Rectal smooth muscle tissue (tissue), 1 donor: ENCODE data around the gene ATP5PO.

Source experiments
- H3K27ac ChIP-seq: one replicate; pipeline ENCODE4 v1.7.0; 2013; ENCODE audit warnings: low read depth, low read length, inconsistent platforms
- H3K27me3 ChIP-seq: one replicate; pipeline ENCODE4 v1.7.0; 2013; ENCODE audit warnings: low read length; ENCODE audit not compliant: control insufficient read depth, insufficient read depth
- H3K36me3 ChIP-seq: one replicate; pipeline ENCODE4 v1.7.0; 2013; ENCODE audit warnings: low read length; ENCODE audit not compliant: control insufficient read depth, insufficient read depth
- H3K4me1 ChIP-seq: one replicate; pipeline ENCODE4 v1.7.0; 2013; ENCODE audit warnings: low read length; ENCODE audit not compliant: control insufficient read depth, insufficient read depth
- H3K4me3 ChIP-seq: one replicate; pipeline ENCODE4 v1.7.0; 2013; ENCODE audit warnings: low read length
- H3K9ac ChIP-seq: one replicate; pipeline ENCODE4 v1.7.0; 2013; ENCODE audit warnings: low read length

Gene ATP5PO

DNA sequence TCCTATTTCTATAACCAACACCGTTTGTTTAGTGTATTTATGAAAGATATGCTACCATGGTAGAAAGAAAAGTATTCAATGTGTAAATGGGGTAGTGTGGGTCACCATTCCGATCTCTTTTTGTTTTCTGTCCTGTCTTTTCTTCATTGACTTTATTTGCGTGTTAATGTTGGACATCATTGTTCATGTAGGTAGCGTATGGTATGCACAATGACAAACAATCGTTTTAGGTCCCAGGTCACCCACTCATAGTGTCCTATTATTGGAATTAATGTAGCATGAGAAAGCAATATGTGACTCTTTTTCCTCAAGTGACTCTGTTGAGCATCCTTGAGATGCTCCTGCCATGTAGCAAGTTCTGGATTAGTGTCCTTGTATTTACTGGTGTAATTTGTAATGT is 25.4 kb downstream of the ATP5PO start:
- no peaks in the 10 kb centered on the region for H3K27me3 ChIP-seq
- no peak overlapping the region for H3K9ac ChIP-seq
- no peaks in the 10 kb centered on the region for H3K36me3 ChIP-seq
- H3K27ac ChIP-seq: no peak overlapping the region
- no peak overlapping the region for H3K4me3 ChIP-seq
- peaks cover 2% of the 10 kb centered on the region for H3K4me1 ChIP-seq

DNA sequence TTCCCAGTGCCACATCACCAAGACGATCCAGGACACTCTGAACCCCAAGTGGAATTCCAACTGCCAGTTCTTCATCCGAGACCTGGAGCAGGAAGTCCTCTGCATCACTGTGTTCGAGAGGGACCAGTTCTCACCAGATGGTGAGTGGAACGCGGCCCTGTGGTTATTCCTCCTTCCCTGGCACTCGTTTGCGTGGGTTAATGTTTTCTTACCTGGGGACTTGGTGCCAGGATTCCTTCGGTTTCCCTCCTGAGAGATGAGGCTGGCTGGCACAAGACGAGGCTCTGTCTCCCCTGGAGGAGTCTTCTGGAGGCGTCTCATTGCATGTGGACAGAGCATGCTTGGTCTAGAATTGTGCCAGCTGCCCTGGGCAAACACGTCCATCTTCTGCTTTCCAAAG is 29.3 kb downstream of the ATP5PO start:
- no peak overlapping the region for H3K4me3 ChIP-seq

DNA sequence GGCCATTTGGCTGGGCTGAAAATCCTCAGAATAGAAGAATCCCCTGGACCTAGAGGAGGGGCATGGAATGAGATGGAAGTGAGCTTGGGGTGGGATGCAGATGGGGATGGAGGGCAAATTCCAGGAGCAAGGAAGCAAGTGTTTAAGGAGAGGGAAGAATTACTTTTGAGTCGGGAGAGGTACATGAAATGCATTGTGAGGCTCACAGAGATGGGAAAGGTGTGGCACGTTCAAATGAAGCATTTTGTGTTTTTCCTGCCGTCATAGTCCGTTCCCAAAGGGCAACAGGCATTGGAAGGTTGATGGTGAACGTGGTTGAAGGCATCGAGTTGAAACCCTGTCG is 30.5 kb downstream of the ATP5PO start:
- H3K4me1 ChIP-seq: no peaks in the 10 kb centered on the region
- no peak overlapping the region for H3K9ac ChIP-seq
- H3K27me3 ChIP-seq: no peaks in the 10 kb centered on the region
- H3K4me3 ChIP-seq: no peak overlapping the region
- no peak overlapping the region for H3K27ac ChIP-seq
- no peaks in the 10 kb centered on the region for H3K36me3 ChIP-seq

More for the DNA sequence above, 29.3 kb downstream of the ATP5PO start:
- H3K4me1 ChIP-seq: no peaks in the 10 kb centered on the region
- H3K36me3 ChIP-seq: no peaks in the 10 kb centered on the region
- no peak overlapping the region for H3K27ac ChIP-seq
- no peak overlapping the region for H3K9ac ChIP-seq
- H3K27me3 ChIP-seq: no peaks in the 10 kb centered on the region

DNA sequence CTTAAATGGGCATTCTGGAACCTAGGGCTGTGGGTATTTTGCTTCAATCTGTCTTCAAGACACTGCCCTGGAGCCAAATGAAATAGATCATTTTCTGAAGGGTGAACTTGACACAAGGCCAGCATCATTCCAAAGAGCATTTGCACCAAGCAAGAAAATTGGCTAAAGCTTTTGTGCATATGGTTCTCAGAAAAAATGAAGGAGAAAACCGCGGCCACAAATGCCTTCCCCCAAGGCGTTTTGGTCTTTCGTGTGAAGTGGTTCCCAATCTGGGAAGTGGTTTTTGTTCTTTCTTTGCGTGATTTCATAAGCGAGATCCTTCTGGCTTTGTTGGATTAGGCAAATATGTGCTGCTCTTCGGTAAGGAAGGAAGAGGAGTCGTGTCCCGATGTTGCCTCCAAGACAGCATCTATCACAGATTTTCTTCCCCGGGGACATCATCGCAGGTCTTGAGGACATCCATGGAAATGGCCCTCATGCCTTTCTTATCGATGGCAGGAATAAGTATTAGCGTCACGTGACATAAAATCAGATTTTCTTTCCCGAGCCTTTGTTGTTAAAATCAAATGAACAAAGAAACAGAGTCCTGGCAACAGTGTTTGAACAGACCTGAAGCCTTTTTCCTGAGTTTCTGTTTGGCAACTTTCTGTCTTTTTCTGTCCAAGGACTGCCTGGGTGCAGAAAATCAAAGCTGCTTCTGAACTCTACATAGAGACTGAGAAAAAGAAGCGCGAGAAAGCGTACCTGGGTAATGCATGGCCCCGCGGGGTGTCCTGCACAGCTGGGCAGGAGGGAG is 31.0 kb downstream of the ATP5PO start:
- Histone ChIP-seq H3K36me3 (no peaks in the 10 kb centered on the region), H3K27ac (no peak overlapping the region), H3K4me3 (no peak overlapping the region), H3K4me1 (no peaks in the 10 kb centered on the region), H3K27me3 (no peaks in the 10 kb centered on the region), H3K9ac (no peak overlapping the region)

DNA sequence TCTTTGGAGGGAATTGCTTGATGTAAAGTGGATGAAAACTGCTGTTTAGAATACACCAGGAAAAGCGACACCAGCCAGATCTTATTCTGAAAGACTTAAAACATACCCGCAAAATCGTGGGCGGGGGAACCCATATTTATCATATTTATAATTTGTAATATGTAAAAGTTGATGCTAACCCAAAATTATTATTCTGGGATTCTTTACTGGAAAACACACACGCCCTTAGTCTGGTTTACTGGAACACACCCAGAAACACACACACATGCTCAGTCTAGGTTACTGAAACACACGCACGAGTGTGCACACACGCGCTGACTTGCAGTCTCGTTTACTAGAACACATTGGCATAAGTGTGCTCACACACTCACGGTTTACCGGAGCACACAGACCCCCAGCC is 32.5 kb downstream of the ATP5PO start:
- H3K4me3 ChIP-seq: no peak overlapping the region
- no peaks in the 10 kb centered on the region for H3K4me1 ChIP-seq
- H3K27ac ChIP-seq: no peak overlapping the region
- no peaks in the 10 kb centered on the region for H3K36me3 ChIP-seq
- H3K9ac ChIP-seq: no peak overlapping the region
- H3K27me3 ChIP-seq: no peaks in the 10 kb centered on the region

DNA sequence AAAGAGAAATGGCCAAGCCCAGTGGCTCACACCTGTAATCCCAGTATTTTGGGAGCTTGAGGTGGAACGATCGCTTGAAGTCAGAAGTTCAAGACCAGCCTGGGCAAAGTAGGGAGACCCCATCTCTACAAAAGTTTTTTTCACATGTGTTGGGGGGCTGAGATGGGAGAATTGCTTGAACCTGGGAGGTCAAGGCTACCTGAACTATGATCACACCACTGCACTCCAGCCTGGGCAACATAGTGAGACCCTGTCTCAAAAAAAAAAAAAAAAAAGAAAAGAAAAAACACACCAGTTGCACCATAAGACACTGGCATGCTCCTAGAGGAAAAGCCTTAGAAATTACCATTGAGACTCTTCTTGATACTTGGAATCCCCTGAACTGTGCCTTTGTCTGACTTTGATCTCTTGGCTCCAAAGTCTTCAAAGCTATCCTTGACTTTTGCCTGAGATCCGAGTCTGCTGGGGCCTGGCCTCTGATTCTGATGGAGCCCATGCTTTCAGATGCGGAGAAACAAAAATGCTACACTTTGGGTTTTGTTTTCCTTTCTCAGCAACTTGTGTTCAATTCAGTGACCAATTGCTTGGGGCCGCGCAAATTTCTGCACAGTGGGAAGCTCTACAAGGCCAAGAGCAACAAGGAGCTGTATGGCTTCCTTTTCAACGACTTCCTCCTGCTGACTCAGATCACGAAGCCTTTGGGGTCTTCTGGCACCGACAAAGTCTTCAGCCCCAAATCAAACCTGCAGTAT is 33.7 kb downstream of the ATP5PO start:
- no peak overlapping the region for H3K9ac ChIP-seq
- no peak overlapping the region for H3K27ac ChIP-seq
- no peaks in the 10 kb centered on the region for H3K36me3 ChIP-seq
- no peaks in the 10 kb centered on the region for H3K4me1 ChIP-seq
- H3K27me3 ChIP-seq: no peaks in the 10 kb centered on the region
- H3K4me3 ChIP-seq: no peak overlapping the region

DNA sequence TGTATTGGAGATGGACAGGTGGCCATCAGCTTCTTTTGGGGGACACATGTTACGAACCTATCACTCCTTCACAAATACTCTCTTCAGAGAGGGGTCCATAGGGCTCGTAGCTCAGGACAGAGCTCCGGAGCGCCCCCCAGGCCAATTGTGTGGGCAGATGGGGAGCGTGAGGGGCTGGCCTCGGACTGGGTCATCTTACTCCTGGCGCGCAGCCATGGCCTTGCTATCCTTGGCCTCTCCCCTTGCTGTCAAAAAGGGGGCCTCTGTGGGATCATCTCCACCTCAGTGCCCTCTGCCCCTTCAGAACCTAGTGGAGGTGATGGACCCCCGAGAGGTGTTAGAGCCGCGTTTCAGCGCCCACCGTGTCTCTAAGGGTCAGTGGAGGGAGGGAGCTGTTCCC is 35.0 kb downstream of the ATP5PO start:
- Histone ChIP-seq H3K27me3 (no peaks in the 10 kb centered on the region), H3K4me1 (no peaks in the 10 kb centered on the region), H3K27ac (no peak overlapping the region), H3K36me3 (no peaks in the 10 kb centered on the region), H3K9ac (no peak overlapping the region), H3K4me3 (no peak overlapping the region)

DNA sequence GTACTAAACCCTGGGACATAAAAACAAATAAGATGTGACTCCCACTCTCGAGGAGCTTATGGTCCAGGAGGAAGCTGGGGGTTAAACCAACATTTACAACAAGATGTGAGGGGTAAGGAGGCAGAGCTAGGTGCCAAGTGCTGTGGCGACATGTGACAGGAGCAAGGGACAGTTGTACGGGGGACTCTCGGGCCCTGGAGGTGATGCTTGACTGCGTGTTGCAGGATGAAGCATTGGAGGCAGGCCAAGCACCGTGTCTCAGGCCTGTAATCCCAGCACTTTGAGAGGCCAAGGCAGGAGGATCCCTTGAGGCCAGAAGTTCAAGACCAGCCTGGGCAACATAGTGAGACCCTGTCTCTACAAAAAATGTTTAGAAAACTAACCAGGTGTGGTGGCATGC is 36.8 kb downstream of the ATP5PO start:
- Histone ChIP-seq H3K27ac (no peak overlapping the region), H3K27me3 (no peaks in the 10 kb centered on the region), H3K36me3 (no peaks in the 10 kb centered on the region), H3K4me3 (no peak overlapping the region), H3K9ac (no peak overlapping the region), H3K4me1 (no peaks in the 10 kb centered on the region)

DNA sequence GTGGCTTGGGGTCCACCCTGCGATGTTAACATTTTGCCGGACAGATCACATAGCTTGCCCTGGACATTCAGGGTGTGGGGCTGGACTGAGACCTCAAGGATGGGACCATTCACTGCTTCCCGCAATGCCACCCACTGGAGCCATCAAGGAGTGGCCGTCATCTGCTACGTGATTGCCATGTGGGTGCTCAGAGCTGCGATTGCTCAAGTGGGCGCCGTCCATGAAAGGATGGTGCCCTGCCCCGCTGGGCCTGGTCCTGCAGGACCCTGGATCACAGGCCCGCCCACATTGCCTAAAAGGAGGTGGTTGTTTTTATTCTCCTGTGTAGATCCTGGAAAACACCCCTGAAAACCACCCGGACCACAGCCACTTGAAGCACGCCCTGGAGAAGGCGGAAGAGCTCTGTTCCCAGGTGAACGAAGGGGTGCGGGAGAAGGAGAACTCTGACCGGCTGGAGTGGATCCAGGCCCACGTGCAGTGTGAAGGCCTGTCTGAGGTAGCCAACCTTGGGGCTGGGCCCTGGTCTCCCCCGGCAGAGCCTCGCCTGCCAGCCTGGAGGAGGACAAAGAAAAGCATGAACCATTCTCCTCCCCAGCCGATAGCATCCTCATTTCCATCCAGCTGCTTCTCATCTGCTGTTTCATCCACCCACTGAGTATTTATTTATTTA is 40.4 kb downstream of the ATP5PO start:
- Histone ChIP-seq H3K4me3 (no peak overlapping the region), H3K27ac (no peak overlapping the region), H3K4me1 (no peaks in the 10 kb centered on the region), H3K36me3 (no peaks in the 10 kb centered on the region), H3K9ac (no peak overlapping the region), H3K27me3 (no peaks in the 10 kb centered on the region)

DNA sequence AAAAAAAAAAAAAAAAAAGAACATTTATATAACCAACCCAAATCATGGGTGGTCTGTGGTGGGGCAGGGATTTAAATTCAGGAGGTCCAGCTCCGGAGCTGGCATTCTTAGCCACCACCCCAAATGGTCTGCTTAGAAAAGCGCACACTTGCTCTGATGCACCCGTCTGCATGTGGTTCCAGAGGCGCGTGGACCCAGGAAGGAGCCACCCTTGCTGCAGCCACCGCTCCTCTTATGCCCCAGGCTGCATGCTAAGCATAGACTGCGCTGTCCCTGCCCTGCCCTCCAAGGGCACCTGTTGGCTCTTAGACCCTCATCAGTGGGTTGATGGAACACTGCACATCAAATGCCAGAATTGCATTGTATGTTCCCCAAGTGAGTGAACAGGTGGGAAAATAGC is 41.4 kb downstream of the ATP5PO start:
- Histone ChIP-seq H3K27ac (no peak overlapping the region), H3K27me3 (no peaks in the 10 kb centered on the region), H3K36me3 (no peaks in the 10 kb centered on the region), H3K9ac (no peak overlapping the region), H3K4me3 (no peak overlapping the region), H3K4me1 (no peaks in the 10 kb centered on the region)

DNA sequence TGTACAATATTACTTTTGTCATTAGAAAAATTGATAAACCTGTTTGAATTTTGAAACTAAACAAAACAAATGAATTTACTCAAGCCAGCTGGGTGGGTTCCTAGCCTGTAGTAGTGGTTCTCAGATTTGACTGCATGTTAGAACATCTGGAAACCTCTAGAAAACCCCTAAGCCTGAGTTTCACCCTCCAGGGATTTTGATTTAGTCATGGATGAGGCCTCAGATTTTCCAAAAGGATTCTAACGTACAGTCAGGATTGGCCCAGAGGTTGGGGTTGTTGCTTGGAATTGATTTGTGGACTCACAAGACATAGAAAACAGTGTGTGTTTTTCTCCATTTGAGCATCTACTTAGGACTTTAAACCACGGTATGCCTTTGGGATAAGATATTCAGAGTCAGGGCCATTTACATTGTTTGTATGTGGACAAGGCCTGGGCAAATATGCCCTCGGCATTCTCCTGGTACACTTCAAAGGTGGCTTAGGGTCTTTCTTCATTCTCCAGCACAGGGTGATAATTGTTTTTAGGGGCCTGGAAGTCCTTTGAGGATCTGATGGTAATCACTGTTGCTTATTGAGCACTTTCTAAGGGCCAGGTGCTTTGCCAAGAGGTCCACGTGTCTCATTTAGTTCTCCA is 42.6 kb downstream of the ATP5PO start:
- no peak overlapping the region for H3K9ac ChIP-seq
- no peaks in the 10 kb centered on the region for H3K36me3 ChIP-seq
- H3K27me3 ChIP-seq: no peaks in the 10 kb centered on the region
- no peak overlapping the region for H3K4me3 ChIP-seq
- no peak overlapping the region for H3K27ac ChIP-seq
- no peaks in the 10 kb centered on the region for H3K4me1 ChIP-seq

DNA sequence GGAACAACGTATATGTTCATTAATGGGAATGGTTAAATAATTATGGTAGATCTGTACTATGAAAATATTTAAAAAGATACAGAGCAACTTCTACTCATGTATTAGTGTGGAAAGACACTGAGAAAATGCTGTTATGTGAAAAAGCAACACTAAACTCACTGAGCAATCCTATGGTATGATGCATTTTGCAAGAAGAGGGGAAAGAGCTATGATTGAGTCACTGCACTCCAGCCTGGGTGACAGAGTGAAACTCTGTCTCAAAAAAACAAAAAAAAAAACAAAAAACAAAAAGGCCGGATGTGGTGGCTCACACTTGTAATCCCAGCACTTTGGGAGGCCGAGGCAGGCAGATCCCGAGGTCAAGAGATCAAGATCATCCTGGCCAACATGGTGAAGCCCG is 44.4 kb downstream of the ATP5PO start:
- Histone ChIP-seq H3K4me3 (no peak overlapping the region), H3K27ac (no peak overlapping the region), H3K4me1 (no peaks in the 10 kb centered on the region), H3K36me3 (no peaks in the 10 kb centered on the region), H3K9ac (no peak overlapping the region), H3K27me3 (no peaks in the 10 kb centered on the region)
